Ishikawa (cell line): ENCODE measurements around the gene C5orf52.

ENCODE experiments used
- CEBPB ChIP-seq: IDR thresholded peaks from 2 replicates; pipeline ENCODE4 v1.6.1; 2012
- NFIC ChIP-seq: IDR thresholded peaks from 2 replicates; pipeline ENCODE4 v1.6.1; 2012
- RAD21 ChIP-seq: IDR thresholded peaks from 2 replicates; pipeline ENCODE4 v1.6.1; 2012; ENCODE audit warnings: low read depth
- TAF1 ChIP-seq: IDR thresholded peaks from 2 replicates; pipeline ENCODE4 v1.6.1; 2012; ENCODE audit warnings: low read depth, mild to moderate bottlenecking
- TCF12 ChIP-seq: IDR thresholded peaks from 2 replicates; pipeline ENCODE4 v1.6.1; 2012; ENCODE audit warnings: low read depth
- TEAD4 ChIP-seq: IDR thresholded peaks from 2 replicates; pipeline ENCODE4 v1.6.1; 2012

- no peak for TF ChIP-seq TAF1
- no peak for TF ChIP-seq NFIC
- TF ChIP-seq RAD21 = no peak
- TF ChIP-seq TCF12 = no peak
- no peak for TF ChIP-seq TEAD4
- no peak for TF ChIP-seq CEBPB
Observed at GRCh38 chr5:157681048-157681447, 9.7 kb downstream of the C5orf52 start.
